Breast epithelium (tissue), 4 donors: ENCODE results near the gene MORF4L1. TPM values are rescaled to one million over a fixed set of nuclear protein-coding genes. Genes with fewer than 3 reads are reported as not detected.

Experiments
- DNase-seq, 2 donors: peaks; one replicate each; pipeline ENCODE4 v3.0.0-alpha.2; 2019; ENCODE audit warnings: low spot score in 2 of 2
- H3K27ac ChIP-seq, 2 donors: fragments of 200-600 bp; sonication (generic) in 1 of 2; one replicate each; pipeline ENCODE4 v1.5.1; 2016 to 2019; ENCODE audit warnings: mild to moderate bottlenecking in 1 of 2
- H3K27me3 ChIP-seq, 2 donors: fragments of 200-600 bp; sonication (generic) in 1 of 2; one replicate each; pipeline versions ENCODE4 v1.5.1 to v1.6.0; 2017 to 2019; ENCODE audit warnings: control low read depth in 1 of 2, mild to moderate bottlenecking in 1 of 2
- H3K36me3 ChIP-seq: fragments of 200-600 bp; one replicate; pipeline ENCODE4 v1.5.1; 2019
- H3K4me1 ChIP-seq, 2 donors: fragments of 200-600 bp; sonication (generic); one replicate each; pipeline ENCODE4 v1.5.1; 2016 to 2019; ENCODE audit warnings: control low read depth in 1 of 2
- H3K4me3 ChIP-seq, 3 donors: fragments of 200-600 bp; sonication (generic); 1 replicate in 2 of 3; 2 replicates in 1 of 3; pipeline ENCODE4 v1.5.1; 2016 to 2019; ENCODE audit warnings: mild to moderate bottlenecking in 3 of 3, moderate library complexity in 2 of 3
- H3K9me3 ChIP-seq, 2 donors: fragments of 200-600 bp; sonication (generic) in 1 of 2; one replicate each; pipeline ENCODE4 v1.5.1; 2016 to 2019; ENCODE audit warnings: control low read depth in 1 of 2
- CTCF ChIP-seq, 3 donors: fragments of 450-650 bp; IDR thresholded peaks; one replicate each; pipeline ENCODE4 v1.5.1; 2016 to 2017; ENCODE audit warnings: antibody characterized with exemption in 3 of 3, mild to moderate bottlenecking in 3 of 3, moderate library complexity in 3 of 3
- POLR2A ChIP-seq: fragments of 450-650 bp; IDR thresholded peaks from one replicate; pipeline ENCODE4 v1.6.1; 2016; ENCODE audit warnings: antibody characterized with exemption, mild to moderate bottlenecking, moderate library complexity
- POLR2AphosphoS5 ChIP-seq, 3 donors: sonication (generic); formaldehyde crosslinking; IDR thresholded peaks; one replicate each; pipeline ENCODE4 v1.6.1; 2017; ENCODE audit warnings: antibody characterized with exemption in 3 of 3
- intact Hi-C: fragments of 100-400 bp; cut with DNase I; formaldehyde crosslinking; loops from one replicate; pipeline ENCODE4 v1.15.1; 2023; ENCODE audit warnings: low total_unique reads
- total RNA-seq, 3 donors: library from RNA; depleted of rRNA; stranded (reverse); fragments of >200 nt; gene quantifications; one replicate each; pipeline ENCODE4 v1.1.0, GENCODE V29; 2016

The MORF4L1 gene
- total RNA-seq, 3 donors from 2014 or later: 330 to 411 (median 350) TPM

GRCh38 chr15:78850352-78850751, 22.3 kb upstream of the MORF4L1 start:
- no peak for DNase-seq
- Histone ChIP-seq H3K36me3 (no peaks in the 10 kb centered on the region), H3K9me3 (no peaks in the 10 kb centered on the region), H3K27me3 (no peaks in the 10 kb centered on the region), H3K27ac (no peak overlapping the region), H3K4me3 (no peak overlapping the region), H3K4me1 (no peaks in the 10 kb centered on the region)
- no peak for TF ChIP-seq POLR2AphosphoS5 (IDR thresholded peaks at IDR 0.05)
- TF ChIP-seq CTCF (IDR thresholded peaks at IDR 0.05): no peak
- no peak for TF ChIP-seq POLR2A
- intact Hi-C loops: no loop called here

- intact Hi-C loops: no loop called here
Measured at GRCh38 chr15:78850941-78851755, 21.5 kb upstream of the MORF4L1 start.

GRCh38 chr15:78853500-78853899, 19.2 kb upstream of the MORF4L1 start:
- DNase-seq: no peak
- no peak for TF ChIP-seq POLR2AphosphoS5 (IDR thresholded peaks at IDR 0.05)
- TF ChIP-seq CTCF (IDR thresholded peaks at IDR 0.05): no peak
- TF ChIP-seq POLR2A: no peak
- Histone ChIP-seq H3K9me3 (no peaks in the 10 kb centered on the region), H3K27ac (no peak overlapping the region), H3K4me1 (no peaks in the 10 kb centered on the region), H3K4me3 (no peak overlapping the region), H3K27me3 (no peaks in the 10 kb centered on the region), H3K36me3 (no peaks in the 10 kb centered on the region)
- intact Hi-C loops: no loop called here

More at GRCh38 chr15:78850941-78851755, 21.5 kb upstream of the MORF4L1 start:
- no peaks in the 10 kb centered on the region for H3K9me3 ChIP-seq
- H3K4me1 ChIP-seq: no peaks in the 10 kb centered on the region
- H3K27ac ChIP-seq: no peak overlapping the region
- no peaks in the 10 kb centered on the region for H3K27me3 ChIP-seq
- no peaks in the 10 kb centered on the region for H3K36me3 ChIP-seq
- DNase-seq: no peak
- no peak overlapping the region for H3K4me3 ChIP-seq
- TF ChIP-seq POLR2A (no peak), CTCF (IDR thresholded peaks at IDR 0.05) (no peak), POLR2AphosphoS5 (IDR thresholded peaks at IDR 0.05) (no peak)

GRCh38 chr15:78854833-78855372, 17.8 kb upstream of the MORF4L1 start:
- intact Hi-C loops: no loop called here

More at GRCh38 chr15:78854833-78855372, 17.8 kb upstream of the MORF4L1 start:
- Histone ChIP-seq H3K27me3 (no peaks in the 10 kb centered on the region), H3K4me3 (no peak overlapping the region), H3K4me1 (no peaks in the 10 kb centered on the region), H3K27ac (no peak overlapping the region), H3K36me3 (no peaks in the 10 kb centered on the region), H3K9me3 (no peaks in the 10 kb centered on the region)
- TF ChIP-seq CTCF (IDR thresholded peaks at IDR 0.05): no peak
- no peak for TF ChIP-seq POLR2A
- no peak for TF ChIP-seq POLR2AphosphoS5 (IDR thresholded peaks at IDR 0.05)
- DNase-seq: no peak
